SH-SY5Y (cell line): Measurements from ENCODE around the gene BIRC2.

ENCODE experiments used
- GATA2 ChIP-seq: IDR thresholded peaks from 2 replicates; pipeline ENCODE4 v1.6.1; 2011; ENCODE audit warnings: mild to moderate bottlenecking, low read depth, low read length
- GATA3 ChIP-seq: IDR thresholded peaks from 2 replicates; pipeline ENCODE4 v1.6.1; 2011; ENCODE audit warnings: low read depth, mild to moderate bottlenecking, low read length, moderate library complexity

Gene BIRC2

GRCh38 chr11:102405501-102405900 lies 58.5 kb downstream of the BIRC2 start:
- TF ChIP-seq GATA2 (no peak), GATA3 (no peak)

- no peak for TF ChIP-seq GATA2
- no peak for TF ChIP-seq GATA3
Measured at GRCh38 chr11:102406099-102406498, 59.1 kb downstream of the BIRC2 start.

GRCh38 chr11:102407901-102408300 lies 60.9 kb downstream of the BIRC2 start:
- TF ChIP-seq GATA2 (no peak), GATA3 (no peak)

- TF ChIP-seq GATA3 (no peak), GATA2 (no peak)
Measured at GRCh38 chr11:102408339-102408738, 61.3 kb downstream of the BIRC2 start.

GRCh38 chr11:102410382-102410784 lies 63.4 kb downstream of the BIRC2 start:
- peak; percentile 43; the same call in 1 of the 2 replicates for TF ChIP-seq GATA2
- no peak for TF ChIP-seq GATA3

GRCh38 chr11:102411142-102411541 lies 64.1 kb downstream of the BIRC2 start:
- no peak for TF ChIP-seq GATA3
- no peak for TF ChIP-seq GATA2

- no peak for TF ChIP-seq GATA2
- no peak for TF ChIP-seq GATA3
Measured at GRCh38 chr11:102413497-102413896, 66.5 kb downstream of the BIRC2 start.

GRCh38 chr11:102414559-102414958 lies 67.5 kb downstream of the BIRC2 start:
- TF ChIP-seq GATA3 (no peak), GATA2 (no peak)

GRCh38 chr11:102415304-102415916 lies 68.4 kb downstream of the BIRC2 start:
- TF ChIP-seq GATA2: no peak
- TF ChIP-seq GATA3: no peak

GRCh38 chr11:102416976-102417375 lies 70.0 kb downstream of the BIRC2 start:
- no peak for TF ChIP-seq GATA2
- TF ChIP-seq GATA3: no peak

GRCh38 chr11:102419181-102419580 lies 72.2 kb downstream of the BIRC2 start:
- TF ChIP-seq GATA3 (no peak), GATA2 (no peak)

- TF ChIP-seq GATA2: no peak
- no peak for TF ChIP-seq GATA3
Measured at GRCh38 chr11:102420547-102420946, 73.5 kb downstream of the BIRC2 start.

GRCh38 chr11:102421261-102421660 lies 74.2 kb downstream of the BIRC2 start:
- TF ChIP-seq GATA2 (no peak), GATA3 (no peak)

GRCh38 chr11:102422817-102423712 lies 76.1 kb downstream of the BIRC2 start:
- TF ChIP-seq GATA3 (no peak), GATA2 (no peak)

GRCh38 chr11:102423936-102424335 lies 76.9 kb downstream of the BIRC2 start:
- TF ChIP-seq GATA3: no peak
- no peak for TF ChIP-seq GATA2
